GM21447 (cell line): ENCODE results near the gene TP63.
A peak's percentile ranks its signal among the peaks of the same experiment; 100 is the strongest.
"Not testable (repeated sequence)": the region's sequence is repeated elsewhere in the genome, so short reads cannot be mapped to it uniquely, and the experiment has no call there.

Experiments
- ATAC-seq: cut with Tn5 transposase; IDR thresholded peaks from one replicate; pipeline ENCODE4 v1.9.1; 2021; ENCODE audit not compliant: unreplicated experiment

Gene TP63

DNA sequence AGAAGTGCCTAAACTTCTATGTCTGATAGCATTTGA is at the start of gene TP63:
TSS of gene TP63 (plus strand) at position 17 of the 36 bp plus-strand sequence. CDS start 127 bp downstream, outside the sequence.
- no peak for ATAC-seq

DNA sequence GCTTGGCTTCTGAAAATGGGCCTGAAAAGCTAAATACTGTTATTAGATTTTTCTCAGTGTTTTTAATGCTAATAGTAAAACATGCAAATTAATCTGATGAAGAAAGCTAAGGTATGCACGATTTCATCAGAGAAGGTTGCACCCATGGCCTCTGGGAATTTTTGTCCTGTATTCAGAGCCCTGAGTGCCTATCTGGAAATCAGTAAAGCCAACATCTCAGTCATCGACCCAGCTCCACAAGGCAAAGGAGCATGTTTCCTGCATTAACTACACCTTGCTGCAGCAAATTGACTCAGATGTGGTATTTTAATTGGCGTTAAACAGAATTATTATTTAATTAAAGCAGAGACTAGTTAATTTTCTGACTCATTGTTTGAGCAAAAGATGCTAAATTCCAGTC is 49.0 kb upstream of the TP63 start:
- no peak for ATAC-seq

DNA sequence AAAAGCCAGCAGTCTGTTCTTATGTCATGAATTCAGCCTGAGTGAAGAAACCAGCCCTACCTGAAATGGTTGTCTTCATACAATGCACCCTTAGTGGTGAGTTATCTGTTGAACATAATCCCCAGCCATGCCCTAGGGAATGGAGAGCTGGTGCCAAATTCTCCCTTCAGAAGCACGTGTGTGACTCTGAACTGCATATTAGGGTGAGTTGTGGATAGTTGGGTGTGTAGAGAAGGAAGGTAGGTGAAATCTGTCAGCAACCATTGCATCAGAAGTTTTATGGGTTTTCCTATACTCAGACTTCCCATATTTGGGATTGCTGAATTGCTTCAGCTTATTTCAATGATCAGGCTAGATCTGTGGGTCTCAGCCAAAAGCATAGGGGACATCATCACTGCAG is 46.5 kb upstream of the TP63 start:
- no peak for ATAC-seq

DNA sequence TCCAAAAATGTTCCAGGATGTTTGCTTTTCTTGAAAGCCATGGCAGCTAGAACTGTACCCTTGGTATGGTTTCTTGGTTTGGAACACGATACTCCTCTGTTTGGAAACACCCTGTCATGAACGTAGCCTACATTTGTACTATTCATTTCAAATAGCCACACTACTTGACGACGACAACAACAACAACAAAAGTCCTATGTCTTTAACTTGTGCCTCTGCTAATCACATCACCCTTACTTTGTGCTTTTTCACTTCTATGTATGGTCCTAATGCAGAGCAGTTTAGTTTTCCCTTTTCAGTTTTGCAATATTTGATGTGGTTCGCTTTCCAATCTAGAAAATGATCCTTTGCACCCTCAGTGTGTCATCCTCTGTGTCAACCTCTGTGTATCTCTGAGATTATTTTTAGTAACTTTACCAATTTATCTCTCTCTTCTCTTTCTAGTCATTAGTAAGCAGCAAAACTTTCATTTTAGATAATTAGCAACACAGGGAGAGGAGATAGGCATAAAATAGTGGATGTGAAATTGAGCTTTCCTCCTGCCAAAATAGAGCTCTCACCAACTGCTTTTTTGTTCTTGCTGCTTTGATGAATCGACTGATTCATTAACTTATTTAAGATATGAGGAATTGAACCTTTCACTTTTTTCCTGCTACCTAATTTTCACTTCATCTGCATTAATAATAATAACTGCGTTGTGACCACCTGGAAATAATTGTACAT is 44.1 kb upstream of the TP63 start:
- peak; percentile 80 for ATAC-seq

DNA sequence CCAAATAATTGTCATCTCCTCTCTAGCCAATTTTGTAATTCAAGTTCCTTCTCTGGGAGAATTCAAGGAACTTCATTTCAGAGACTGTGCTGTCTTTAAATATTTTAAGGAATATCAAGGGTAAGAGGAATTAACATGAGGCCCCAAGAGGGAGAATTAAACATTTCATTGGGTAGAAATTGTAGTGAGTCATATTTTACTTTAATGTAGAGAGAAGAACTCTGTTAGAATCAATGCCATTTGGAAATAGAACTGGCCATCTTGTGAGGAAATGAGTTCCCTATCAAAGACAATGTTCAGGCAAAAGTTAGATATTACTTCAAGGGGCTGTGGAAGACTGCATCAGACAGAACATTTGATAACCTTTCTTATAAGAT is 43.5 kb upstream of the TP63 start:
- ATAC-seq, result no peak

DNA sequence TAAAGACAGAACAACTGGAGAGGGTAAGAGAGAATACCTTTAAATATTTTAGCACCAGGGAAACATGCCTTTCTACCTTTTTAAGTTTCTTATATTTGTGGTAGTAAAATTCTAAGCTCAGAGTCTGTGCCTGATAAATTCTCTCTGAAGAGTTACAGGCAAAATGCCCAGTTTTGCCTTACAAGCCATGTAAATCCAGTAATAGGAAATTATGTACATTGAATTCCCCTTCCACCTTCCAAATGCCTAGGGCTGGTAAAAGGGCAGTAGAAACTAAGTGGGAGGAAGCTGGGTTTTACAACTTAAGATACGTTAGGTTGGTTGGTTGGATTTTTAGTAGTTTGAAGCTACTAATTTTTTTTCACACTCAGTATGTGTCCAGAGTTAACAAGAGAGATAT is 43.1 kb upstream of the TP63 start:
- ATAC-seq, result no peak

DNA sequence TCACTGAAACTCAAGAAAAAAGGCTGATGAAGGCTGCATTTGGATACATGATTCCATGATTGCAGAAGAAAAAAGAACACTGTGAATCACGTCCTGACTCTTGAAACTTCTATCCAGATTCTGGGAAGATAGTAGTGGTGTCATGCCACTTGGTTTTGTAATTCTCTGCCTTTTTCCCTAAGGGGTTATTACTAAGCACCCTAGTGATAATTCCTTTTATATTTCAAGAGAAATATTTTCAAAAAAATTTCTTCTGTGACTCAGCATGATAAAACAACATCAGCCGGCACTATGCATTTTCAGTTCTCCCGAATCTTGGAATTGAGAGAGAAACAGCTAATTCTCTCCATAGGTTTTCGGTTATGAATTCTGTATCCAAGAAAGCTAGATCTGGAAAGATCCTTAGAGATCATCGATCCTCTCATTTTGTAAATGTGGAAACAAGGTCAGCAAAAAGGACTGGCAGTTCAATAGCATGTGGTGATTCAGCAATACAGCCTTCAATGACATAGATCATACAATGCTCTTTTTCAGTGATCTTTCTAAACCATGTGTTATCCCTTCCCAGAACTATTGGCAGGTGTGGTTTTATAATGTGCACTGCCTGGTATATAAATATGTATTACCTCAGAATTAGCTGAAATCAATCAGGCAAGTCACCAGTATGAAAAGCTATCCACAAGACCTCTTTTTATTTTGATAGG is 42.6 kb upstream of the TP63 start:
- no peak for ATAC-seq

DNA sequence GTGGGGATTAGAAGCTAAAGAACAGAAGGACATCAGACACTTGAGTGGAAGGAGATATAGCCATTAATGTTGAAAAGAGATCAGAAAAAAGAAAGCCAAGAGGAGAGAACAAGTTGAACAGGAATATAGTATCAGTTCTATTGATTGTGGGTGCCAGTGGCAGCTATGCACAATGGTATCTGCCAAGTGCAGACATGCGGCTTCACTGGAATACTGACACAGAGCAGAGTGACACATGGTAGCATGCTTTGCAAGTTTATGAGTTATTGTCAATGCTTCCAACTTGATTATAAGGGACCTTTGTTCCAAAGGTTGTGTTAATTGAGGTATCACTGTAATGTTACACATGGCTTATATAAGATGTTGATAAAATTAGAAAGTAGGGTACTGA is 42.0 kb upstream of the TP63 start:
- no peak for ATAC-seq

DNA sequence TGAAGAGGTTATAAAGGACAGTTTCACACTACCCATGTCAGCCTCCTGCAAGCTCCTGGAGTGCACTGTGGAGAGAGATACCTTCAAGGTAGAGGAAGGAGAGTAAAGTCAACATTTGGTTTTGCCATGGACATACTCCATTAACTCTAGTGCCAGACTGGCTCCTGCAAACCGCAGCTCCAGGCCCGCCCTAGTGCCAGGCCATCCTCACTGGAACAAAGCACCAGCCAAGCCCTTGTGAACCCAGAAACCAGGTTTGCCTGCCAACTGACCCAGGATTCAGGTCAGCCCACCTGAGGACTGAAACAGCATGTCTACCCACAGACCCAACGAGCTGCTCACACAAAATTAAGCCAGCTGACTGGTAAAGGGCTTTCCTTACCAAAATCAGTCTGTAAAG is 41.0 kb upstream of the TP63 start:
- no peak for ATAC-seq

DNA sequence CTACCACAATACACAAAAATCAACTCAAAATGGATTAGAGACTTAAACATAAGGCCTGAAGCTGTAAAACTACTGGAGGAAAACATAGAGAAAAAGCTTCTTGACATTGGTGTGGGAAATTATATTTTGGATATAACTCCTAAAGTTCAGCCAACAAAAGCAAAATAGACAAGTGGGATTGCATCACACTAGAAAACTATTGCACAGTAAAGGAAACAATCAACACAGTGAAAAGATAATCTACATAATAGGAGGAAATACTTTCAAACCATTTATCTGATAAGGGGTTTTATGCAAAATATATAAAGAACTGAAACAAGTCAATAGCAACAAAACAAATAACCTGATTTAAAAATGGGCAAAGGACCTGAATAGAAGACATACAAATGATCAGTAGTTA is 37.6 kb upstream of the TP63 start:
- ATAC-seq, result no peak

DNA sequence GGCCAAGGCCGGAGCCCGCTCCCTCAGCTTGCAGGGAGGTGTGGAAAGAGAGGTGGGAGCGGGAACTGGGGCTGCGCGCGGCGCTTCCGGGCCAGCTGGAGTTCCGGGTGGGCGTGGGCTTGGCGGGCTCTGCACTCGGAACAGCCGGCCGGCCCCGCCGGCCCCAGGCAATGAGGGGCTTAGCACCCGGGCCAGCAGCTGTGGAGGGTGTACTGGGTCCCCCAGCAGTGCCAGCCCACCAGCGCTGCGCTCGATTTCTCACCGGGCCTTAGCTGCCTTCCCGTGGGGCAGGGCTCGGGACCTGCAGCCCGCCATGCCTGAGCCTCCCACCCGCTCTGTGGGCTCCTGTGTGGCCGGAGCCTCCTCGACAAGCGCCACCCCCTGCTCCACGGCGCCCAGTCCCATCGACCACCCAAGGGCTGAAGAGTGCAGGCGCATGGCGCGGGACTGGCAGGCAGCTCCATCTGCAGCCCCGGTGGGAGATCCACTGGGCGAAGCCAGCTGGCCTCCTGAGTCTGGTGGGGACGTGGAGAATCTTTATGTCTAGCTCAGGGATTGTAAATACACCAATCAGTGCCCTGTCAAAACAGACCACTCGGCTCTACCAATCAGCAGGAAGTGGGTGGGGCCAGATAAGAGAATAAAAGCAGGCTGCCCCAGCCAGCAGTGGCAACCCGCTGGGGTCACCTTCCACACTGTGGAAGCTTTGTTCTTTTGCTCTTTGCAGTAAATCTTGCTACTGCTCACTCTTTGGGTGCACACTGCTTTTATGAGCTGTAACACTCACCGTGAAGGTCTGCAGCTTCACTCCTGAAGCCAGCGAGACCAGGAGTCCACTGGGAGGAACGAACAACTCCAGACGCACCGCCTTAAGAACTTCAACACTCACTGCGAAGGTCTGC is 34.9 kb upstream of the TP63 start:
- not testable (repeated sequence) for ATAC-seq

DNA sequence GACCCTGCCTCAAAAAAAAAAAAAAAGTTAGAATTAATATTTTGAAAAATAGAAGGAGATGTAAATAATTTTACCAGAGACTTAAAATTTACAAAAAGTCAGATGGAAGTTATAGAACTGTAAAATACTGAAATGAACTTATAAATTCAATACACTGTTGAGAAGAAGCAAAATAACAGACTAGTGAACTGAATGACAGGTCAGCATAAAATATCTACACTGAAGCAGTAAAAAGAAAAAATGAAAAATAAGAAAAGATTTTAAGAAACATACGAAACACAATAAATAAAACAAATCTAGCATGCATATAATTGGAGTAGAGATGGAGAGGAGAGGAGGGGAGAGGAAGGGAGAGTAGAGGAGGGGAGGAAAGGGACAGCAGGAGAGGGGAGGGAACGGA is 33.3 kb upstream of the TP63 start:
- no peak for ATAC-seq

DNA sequence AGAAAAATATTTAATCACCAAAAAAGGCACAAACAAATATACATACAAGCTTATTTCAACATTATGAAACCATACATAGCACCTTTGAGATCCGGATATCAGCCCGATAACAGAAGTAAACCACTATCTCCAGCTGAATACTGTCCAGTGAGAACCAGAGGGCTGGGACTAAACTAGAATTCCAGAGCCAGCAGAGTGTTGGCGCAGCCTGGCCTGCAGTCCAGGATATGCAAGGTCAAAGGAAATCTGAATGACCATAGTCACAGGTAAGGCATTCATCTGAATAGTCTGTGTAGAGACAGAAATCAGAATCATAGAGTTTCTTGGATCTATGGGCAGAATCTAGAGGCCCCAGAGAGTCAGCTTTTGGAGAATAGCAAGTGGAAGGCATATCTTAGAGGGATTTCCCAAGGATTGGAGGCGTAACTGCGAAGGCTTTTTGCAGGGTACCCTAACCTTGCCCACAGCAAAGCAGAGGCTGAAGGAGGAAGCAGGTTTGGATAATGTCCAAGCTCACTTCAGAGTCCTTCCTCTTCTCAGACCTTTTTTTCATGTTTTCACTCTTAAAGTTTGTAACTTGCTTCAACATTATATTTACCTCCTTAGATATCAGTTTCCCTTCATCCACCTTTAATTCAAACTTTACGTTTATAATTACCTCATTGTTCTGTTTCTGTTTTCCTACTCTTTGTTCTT is 32.5 kb upstream of the TP63 start:
- ATAC-seq, result no peak

DNA sequence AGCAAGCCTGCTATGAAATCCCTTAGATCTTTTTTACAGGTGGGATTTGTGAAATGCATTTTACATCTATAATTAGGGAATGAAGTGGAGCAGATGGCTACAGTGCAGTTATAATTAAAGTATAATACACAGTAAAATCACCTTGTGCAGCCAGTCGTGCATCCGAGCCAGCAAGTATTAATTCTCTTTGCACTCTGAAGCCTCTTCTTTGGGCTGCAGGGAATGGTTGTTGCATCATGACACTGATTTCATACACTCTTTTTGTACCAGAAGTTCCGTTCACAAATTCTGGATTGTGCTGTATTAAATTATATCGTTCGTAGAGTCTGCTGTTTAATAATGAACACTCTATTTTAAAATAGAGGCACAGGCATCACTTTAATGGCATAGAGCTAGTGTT is 28.7 kb upstream of the TP63 start:
- no peak for ATAC-seq

DNA sequence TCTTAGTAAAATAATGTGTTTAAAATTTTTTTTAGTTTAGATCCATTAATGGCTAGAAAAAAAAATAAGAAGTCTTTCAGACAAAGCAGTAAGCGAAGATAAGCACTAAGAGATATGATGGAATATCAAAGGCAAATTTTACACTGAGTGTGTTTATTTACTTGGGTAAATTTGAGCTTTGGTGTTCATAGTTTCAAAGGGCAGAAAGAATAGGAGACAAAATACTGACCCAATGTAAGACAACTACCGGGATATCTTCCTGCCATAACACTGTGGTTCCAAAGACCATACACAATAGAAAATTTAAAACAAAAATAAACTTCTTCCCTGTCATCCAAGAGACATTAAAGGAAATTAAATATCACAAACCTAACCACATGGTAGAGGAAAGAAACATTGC is 25.5 kb upstream of the TP63 start:
- ATAC-seq, result no peak

DNA sequence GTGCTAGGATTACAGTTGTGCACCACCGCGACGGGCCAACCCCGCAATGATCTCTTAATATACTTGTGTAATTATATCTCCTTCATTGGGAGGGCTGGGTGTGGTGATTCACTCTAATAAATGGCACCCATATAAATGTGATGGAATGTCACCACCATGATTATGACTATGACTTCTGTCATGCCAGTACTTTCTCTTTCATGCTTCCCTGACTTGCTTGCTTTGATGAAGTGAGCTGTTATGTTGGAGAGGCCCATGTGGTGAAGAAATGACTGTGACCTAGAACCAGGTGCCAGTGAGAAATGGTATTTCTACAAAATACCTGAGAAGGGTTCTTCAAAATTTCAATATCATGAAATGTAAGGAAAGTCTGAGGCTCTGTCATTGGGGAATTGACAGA is 24.4 kb upstream of the TP63 start:
- ATAC-seq, result no peak

DNA sequence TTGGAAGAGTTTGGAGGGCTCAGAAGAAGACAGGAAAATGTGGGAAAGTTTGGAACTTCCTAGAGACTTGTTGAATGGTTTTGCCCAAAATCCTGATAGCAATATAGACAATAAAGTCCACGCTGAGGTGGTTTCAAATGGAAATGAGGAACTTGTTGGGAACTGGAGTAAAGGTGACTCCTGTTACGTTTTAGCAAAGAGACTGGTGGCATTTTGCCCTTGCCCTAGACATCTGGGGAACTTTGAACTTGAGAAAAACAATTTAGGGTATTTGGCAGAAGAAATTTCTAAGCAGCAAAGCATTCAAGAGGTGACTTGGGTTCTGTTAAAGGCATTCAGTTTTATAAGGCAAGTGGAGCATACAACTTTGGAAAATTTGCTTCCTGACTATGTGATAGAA is 18.5 kb upstream of the TP63 start:
- not testable (repeated sequence) for ATAC-seq

DNA sequence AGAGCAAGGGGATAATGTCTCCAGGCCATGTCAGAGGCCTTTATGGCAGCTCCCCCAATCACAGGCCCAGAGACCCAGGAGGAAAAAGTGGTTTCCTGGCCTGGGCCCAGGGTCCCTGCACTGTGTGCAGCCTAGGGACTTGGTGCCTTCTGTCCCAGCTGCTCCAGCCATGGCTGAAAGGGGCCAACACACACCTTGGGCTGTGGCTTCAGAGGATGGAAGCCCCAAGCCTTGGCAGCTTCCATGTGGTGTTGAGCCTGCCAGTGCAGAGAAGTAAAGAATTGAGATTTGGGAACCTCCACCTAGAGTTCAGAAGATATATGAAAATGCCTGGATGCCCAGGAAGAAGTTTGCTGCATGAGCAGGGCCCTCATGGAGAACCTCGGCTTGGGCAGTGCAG is 18.1 kb upstream of the TP63 start:
- ATAC-seq, result no peak

DNA sequence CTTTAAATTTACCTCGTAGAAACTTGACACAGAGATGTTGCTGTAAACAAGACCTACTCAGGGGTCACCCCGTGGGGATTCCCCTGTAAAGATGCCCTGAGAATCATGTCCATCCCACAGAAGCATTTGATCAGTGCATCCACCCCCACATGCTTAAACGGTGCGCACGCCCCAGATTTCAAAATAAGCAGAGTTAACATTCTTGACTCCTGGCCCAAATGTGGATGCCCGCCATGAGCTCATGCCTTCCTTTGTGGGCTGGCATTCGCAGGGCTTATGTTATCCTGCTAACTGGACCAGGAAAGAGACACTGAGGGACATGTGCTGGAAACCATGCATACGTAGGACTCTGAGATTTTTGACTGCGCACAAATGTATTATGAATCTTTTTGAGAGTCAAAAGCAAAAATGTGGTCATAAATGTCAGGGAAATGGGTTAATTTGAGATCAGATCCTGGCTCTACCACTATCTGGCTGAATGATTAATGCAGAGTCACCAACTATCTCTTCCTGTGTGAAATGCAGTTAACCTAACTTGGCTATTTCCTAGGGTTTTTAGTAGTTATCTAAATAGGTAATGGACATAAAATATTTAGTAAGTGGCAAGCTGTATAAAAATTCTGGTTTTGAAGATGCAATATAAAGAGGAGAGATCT is 9.1 kb upstream of the TP63 start:
- ATAC-seq, result no peak

DNA sequence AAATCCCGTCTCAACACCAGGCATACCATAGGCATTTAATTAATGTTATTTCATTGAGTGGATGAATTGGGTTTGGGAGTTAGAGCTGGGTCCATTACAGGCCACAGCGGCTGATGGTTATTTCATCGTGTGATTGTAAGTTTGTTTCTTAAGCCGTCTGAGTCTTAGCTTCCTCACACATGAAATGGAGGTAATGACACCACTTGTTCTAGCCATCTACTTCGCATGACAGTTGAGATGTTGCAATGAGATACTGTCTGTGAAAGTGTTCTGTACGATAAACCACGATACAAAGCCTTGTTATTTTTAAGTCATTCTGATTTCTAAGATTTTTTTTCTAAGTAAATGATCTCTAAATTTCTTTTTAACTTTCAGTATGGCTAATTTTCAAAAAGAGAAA is 8.6 kb upstream of the TP63 start:
- no peak for ATAC-seq

DNA sequence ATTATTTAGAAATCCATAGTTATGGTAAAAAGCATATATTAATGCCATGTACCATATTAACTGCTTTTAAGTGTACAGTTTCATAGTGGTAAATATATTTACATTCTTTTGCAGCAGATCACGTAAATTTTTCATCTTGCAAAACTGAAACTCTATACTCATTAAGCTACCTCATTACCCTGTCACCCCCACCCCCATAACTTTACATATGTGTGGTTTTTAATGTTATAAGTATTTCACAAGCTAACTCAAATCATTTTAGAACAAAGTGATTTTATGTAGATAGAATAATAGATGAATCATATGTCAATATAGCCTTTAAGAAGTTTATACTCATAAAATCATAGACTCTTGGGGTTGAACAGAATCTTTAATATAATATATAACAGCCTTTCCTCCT is 7.1 kb upstream of the TP63 start:
- no peak for ATAC-seq

DNA sequence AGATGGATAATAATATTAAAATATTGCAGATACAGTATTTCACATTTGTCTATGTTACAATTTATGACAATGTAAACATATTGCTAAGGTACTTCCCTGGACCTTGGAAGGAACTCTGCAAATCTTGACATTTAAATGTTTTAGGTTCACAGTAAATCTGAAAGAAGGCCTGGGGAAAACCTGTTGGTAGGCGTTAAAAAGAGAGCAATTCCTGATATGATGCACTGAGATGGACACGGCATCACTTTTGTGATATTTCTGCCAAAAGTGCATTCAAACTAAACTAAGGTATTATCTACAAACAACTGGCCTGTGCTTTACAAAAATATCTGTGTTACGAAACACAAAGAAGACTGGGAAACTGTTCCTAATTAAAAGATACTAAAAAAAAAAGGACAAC is 6.1 kb upstream of the TP63 start:
- ATAC-seq, result no peak
